ENCODE data around the gene KRTAP10-11.

DNA sequence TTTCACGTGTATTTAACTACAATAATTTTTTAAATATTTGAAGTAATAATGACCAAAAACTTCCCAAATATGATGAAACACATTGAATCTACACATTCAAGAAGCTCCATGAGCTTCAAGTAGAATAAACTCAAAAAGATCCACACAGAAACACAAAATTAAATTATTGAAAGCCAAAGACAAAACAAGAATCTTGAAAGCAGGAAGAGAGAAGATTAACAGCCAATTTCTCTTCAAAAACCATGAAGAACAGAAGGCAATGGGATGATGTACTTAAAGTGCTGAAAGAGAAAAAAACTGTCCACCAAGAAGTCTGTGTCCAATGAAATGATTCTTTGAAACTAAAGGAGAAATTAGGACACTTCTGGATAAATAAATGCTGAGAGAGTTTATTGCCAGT is 14.1 kb upstream of the KRTAP10-11 start:
- TF ChIP-seq, protein P1, sequence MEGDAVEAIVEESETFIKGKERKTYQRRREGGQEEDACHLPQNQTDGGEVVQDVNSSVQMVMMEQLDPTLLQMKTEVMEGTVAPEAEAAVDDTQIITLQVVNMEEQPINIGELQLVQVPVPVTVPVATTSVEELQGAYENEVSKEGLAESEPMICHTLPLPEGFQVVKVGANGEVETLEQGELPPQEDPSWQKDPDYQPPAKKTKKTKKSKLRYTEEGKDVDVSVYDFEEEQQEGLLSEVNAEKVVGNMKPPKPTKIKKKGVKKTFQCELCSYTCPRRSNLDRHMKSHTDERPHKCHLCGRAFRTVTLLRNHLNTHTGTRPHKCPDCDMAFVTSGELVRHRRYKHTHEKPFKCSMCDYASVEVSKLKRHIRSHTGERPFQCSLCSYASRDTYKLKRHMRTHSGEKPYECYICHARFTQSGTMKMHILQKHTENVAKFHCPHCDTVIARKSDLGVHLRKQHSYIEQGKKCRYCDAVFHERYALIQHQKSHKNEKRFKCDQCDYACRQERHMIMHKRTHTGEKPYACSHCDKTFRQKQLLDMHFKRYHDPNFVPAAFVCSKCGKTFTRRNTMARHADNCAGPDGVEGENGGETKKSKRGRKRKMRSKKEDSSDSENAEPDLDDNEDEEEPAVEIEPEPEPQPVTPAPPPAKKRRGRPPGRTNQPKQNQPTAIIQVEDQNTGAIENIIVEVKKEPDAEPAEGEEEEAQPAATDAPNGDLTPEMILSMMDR (IDR thresholded peaks at IDR 0.05; ENCODE audit: low read depth, low read length, missing input control), result no peak
- no peak for TF ChIP-seq EGR1 (IDR thresholded peaks at IDR 0.05; ENCODE audit: low read depth in 2 of 2)
- TF ChIP-seq YY1 (IDR thresholded peaks at IDR 0.05), result no peak
- TF ChIP-seq JUND (IDR thresholded peaks at IDR 0.05), result no peak
- no peak for TF ChIP-seq ZBTB33 (IDR thresholded peaks at IDR 0.05)
- no peak for TF ChIP-seq TAF1 (conservative IDR thresholded peaks at IDR 0.05)

Data from liver (tissue), 3 donors.